BE2C (cell line): ENCODE data around the gene TTC34.
"Not testable (repeated sequence)": the region's sequence is repeated elsewhere in the genome, so short reads cannot be mapped to it uniquely, and the experiment has no call there.

Source experiments
- DNase-seq: peaks from one replicate; pipeline ENCODE4 v3.0.0-alpha.2; 2020
- H3K27me3 ChIP-seq: fragments of 250-450 bp; sonication (Bioruptor Pico); 2 replicates; pipeline ENCODE4 v1.5.1; 2020; ENCODE audit warnings: mild to moderate bottlenecking
- H3K36me3 ChIP-seq: fragments of 250-450 bp; sonication (Bioruptor Pico); 2 replicates; pipeline ENCODE4 v1.5.1; 2020; ENCODE audit warnings: mild to moderate bottlenecking
- H3K4me1 ChIP-seq: fragments of 250-450 bp; sonication (Bioruptor Pico); 2 replicates; pipeline ENCODE4 v1.5.1; 2020
- H3K4me3 ChIP-seq: 2 replicates; pipeline ENCODE4 v1.5.1; 2011; ENCODE audit warnings: low read depth, low read length
- H3K9me3 ChIP-seq: fragments of 250-450 bp; sonication (Bioruptor Pico); 2 replicates; pipeline ENCODE4 v1.5.1; 2020

TTC34 gene

GRCh38 chr1:2687638-2688335 is 113.7 kb downstream of the TTC34 start:
- DNase-seq, H3K9me3 ChIP-seq, H3K4me3 ChIP-seq, H3K36me3 ChIP-seq, H3K4me1 ChIP-seq, H3K27me3 ChIP-seq: not testable (repeated sequence)

GRCh38 chr1:2687174-2687591 is 114.3 kb downstream of the TTC34 start:
- DNase-seq, H3K4me1 ChIP-seq, H3K4me3 ChIP-seq, H3K36me3 ChIP-seq, H3K27me3 ChIP-seq, H3K9me3 ChIP-seq: not testable (repeated sequence)

GRCh38 chr1:2686091-2686863 is 115.2 kb downstream of the TTC34 start:
- not testable (repeated sequence) for H3K9me3 ChIP-seq, H3K27me3 ChIP-seq, H3K36me3 ChIP-seq, H3K4me3 ChIP-seq, DNase-seq, H3K4me1 ChIP-seq

GRCh38 chr1:2685671-2686070 is 115.8 kb downstream of the TTC34 start:
- not testable (repeated sequence) for H3K27me3 ChIP-seq, H3K36me3 ChIP-seq, DNase-seq, H3K4me3 ChIP-seq, H3K4me1 ChIP-seq, H3K9me3 ChIP-seq

GRCh38 chr1:2684878-2685277 is 116.6 kb downstream of the TTC34 start:
- H3K36me3 ChIP-seq, H3K9me3 ChIP-seq, DNase-seq, H3K4me1 ChIP-seq, H3K27me3 ChIP-seq, H3K4me3 ChIP-seq: not testable (repeated sequence)

GRCh38 chr1:2684000-2684399 is 117.5 kb downstream of the TTC34 start:
- not testable (repeated sequence) for H3K4me1 ChIP-seq, H3K9me3 ChIP-seq, H3K27me3 ChIP-seq, DNase-seq, H3K4me3 ChIP-seq, H3K36me3 ChIP-seq

GRCh38 chr1:2683321-2683741 is 118.2 kb downstream of the TTC34 start:
- not testable (repeated sequence) for H3K27me3 ChIP-seq, DNase-seq, H3K9me3 ChIP-seq

GRCh38 chr1:2682879-2683278 is 118.6 kb downstream of the TTC34 start:
- H3K27me3 ChIP-seq, H3K9me3 ChIP-seq: not testable (repeated sequence)

More at GRCh38 chr1:2683321-2683741, 118.2 kb downstream of the TTC34 start:
- not testable (repeated sequence) for H3K4me1 ChIP-seq, H3K36me3 ChIP-seq, H3K4me3 ChIP-seq

GRCh38 chr1:2676726-2677125 is 124.8 kb downstream of the TTC34 start:
- not testable (repeated sequence) for H3K4me1 ChIP-seq, H3K9me3 ChIP-seq, H3K4me3 ChIP-seq, H3K27me3 ChIP-seq, DNase-seq, H3K36me3 ChIP-seq

More at GRCh38 chr1:2682879-2683278, 118.6 kb downstream of the TTC34 start:
- not testable (repeated sequence) for H3K4me1 ChIP-seq, H3K36me3 ChIP-seq, H3K4me3 ChIP-seq, DNase-seq

- H3K4me3 ChIP-seq, DNase-seq, H3K9me3 ChIP-seq, H3K36me3 ChIP-seq, H3K4me1 ChIP-seq, H3K27me3 ChIP-seq: not testable (repeated sequence)
Observed at GRCh38 chr1:2671656-2672055, 129.8 kb downstream of the TTC34 start.

- H3K27me3 ChIP-seq, H3K4me1 ChIP-seq, DNase-seq, H3K36me3 ChIP-seq, H3K4me3 ChIP-seq, H3K9me3 ChIP-seq: not testable (repeated sequence)
Observed at GRCh38 chr1:2659806-2660205, 141.7 kb downstream of the TTC34 start.

GRCh38 chr1:2657909-2658308 is 143.6 kb downstream of the TTC34 start:
- not testable (repeated sequence) for H3K4me3 ChIP-seq, H3K36me3 ChIP-seq, DNase-seq, H3K9me3 ChIP-seq, H3K4me1 ChIP-seq, H3K27me3 ChIP-seq

GRCh38 chr1:2657124-2657523 is 144.4 kb downstream of the TTC34 start:
- not testable (repeated sequence) for H3K4me3 ChIP-seq, H3K9me3 ChIP-seq, H3K36me3 ChIP-seq, H3K27me3 ChIP-seq, DNase-seq, H3K4me1 ChIP-seq

- H3K9me3 ChIP-seq, H3K27me3 ChIP-seq, H3K4me1 ChIP-seq, H3K36me3 ChIP-seq, H3K4me3 ChIP-seq, DNase-seq: not testable (repeated sequence)
Observed at GRCh38 chr1:2655598-2656434, 145.7 kb downstream of the TTC34 start.

- not testable (repeated sequence) for H3K27me3 ChIP-seq, H3K4me1 ChIP-seq, H3K9me3 ChIP-seq, H3K36me3 ChIP-seq, H3K4me3 ChIP-seq, DNase-seq
Observed at GRCh38 chr1:2654443-2654948, 147.0 kb downstream of the TTC34 start.
